CD14-positive monocyte (primary cell): ENCODE measurements around the gene DGKB. TPM values are rescaled to one million over a fixed set of nuclear protein-coding genes. Genes with fewer than 3 reads are reported as not detected.

Experiments
- DNase-seq, 3 donors: peaks; one replicate each; pipeline ENCODE4 v3.0.0-alpha.2; 2011 to 2022
- H2AFZ ChIP-seq: 2 replicates; pipeline ENCODE4 v1.6.0; 2012; ENCODE audit warnings: mild to moderate bottlenecking, low read depth, low read length, inconsistent platforms; ENCODE audit not compliant: insufficient read depth, poor library complexity, severe bottlenecking
- H3K27ac ChIP-seq, 2 donors: 1 replicate in 1 of 2; 2 replicates in 1 of 2; pipeline ENCODE4 v1.5.1; 2012 to 2013; ENCODE audit warnings: low read length in 2 of 2, control low read depth in 1 of 2, inconsistent platforms in 1 of 2, low read depth in 1 of 2, mild to moderate bottlenecking in 1 of 2
- H3K27me3 ChIP-seq, 2 donors: one replicate each; pipeline versions ENCODE4 v1.6.0 to v1.6.1; 2011 to 2013; ENCODE audit warnings: low read length in 2 of 2; ENCODE audit not compliant: control insufficient read depth in 2 of 2, insufficient read depth in 2 of 2
- H3K36me3 ChIP-seq, 2 donors: replicated peaks in 1 of 2; 1 replicate in 1 of 2; 2 replicates in 1 of 2; pipeline versions ENCODE4 v1.5.1 to v1.6.1; 2012 to 2013; ENCODE audit warnings: low read length in 2 of 2, control low read depth in 1 of 2, inconsistent platforms in 1 of 2, mild to moderate bottlenecking in 1 of 2; ENCODE audit not compliant: insufficient read depth in 2 of 2, control insufficient read depth in 1 of 2
- H3K4me1 ChIP-seq, 2 donors: 1 replicate in 1 of 2; 2 replicates in 1 of 2; pipeline versions ENCODE4 v1.5.1 to v1.6.1; 2012 to 2013; ENCODE audit warnings: low read length in 2 of 2, control low read depth in 1 of 2, inconsistent platforms in 1 of 2, mild to moderate bottlenecking in 1 of 2, moderate library complexity in 1 of 2; ENCODE audit not compliant: insufficient read depth in 2 of 2, control insufficient read depth in 1 of 2
- H3K4me2 ChIP-seq: replicated peaks from 2 replicates; pipeline ENCODE3; 2012; ENCODE audit warnings: low read length, moderate library complexity, mild to moderate bottlenecking; ENCODE audit not compliant: poor library complexity, severe bottlenecking; ENCODE audit errors: extremely low read depth
- H3K4me3 ChIP-seq, 3 experiments: fragments of 200-600 bp in 1 of 3; sonication (generic) in 1 of 3; replicated peaks in 1 of 3; 1 replicate in 2 of 3; 2 replicates in 1 of 3; pipeline ENCODE4 v1.5.1; 2011 to 2013; ENCODE audit warnings: low read length in 3 of 3, mild to moderate bottlenecking in 3 of 3, control low read depth in 2 of 3, low read depth in 2 of 3, inconsistent platforms in 1 of 3, moderate library complexity in 1 of 3
- H3K79me2 ChIP-seq: 2 replicates; pipeline ENCODE4 v1.6.0; 2012; ENCODE audit warnings: mild to moderate bottlenecking, control low read depth, inconsistent platforms, low read length, moderate library complexity; ENCODE audit not compliant: insufficient read depth
- H3K9ac ChIP-seq: 2 replicates; pipeline ENCODE4 v1.6.0; 2017; ENCODE audit warnings: low read length, mild to moderate bottlenecking; ENCODE audit not compliant: insufficient read depth, poor library complexity, severe bottlenecking
- H3K9me3 ChIP-seq, 2 donors: replicated peaks in 1 of 2; 1 replicate in 1 of 2; 2 replicates in 1 of 2; pipeline versions ENCODE4 v1.5.1 to v1.6.1; 2012 to 2013; ENCODE audit warnings: low read length in 2 of 2, control low read depth in 1 of 2; ENCODE audit not compliant: control insufficient read depth in 1 of 2, insufficient read depth in 1 of 2
- H4K20me1 ChIP-seq: 2 replicates; pipeline ENCODE4 v1.6.0; 2012; ENCODE audit warnings: mild to moderate bottlenecking, low read length, control low read depth, moderate library complexity; ENCODE audit not compliant: insufficient read depth
- H3K27ac Mint-ChIP-seq, 7 donors: one replicate each; pipeline ENCODE4 v1.8.0; 2020; ENCODE audit warnings: mild to moderate bottlenecking in 7 of 7, mixed read lengths in 7 of 7, moderate library complexity in 6 of 7, inconsistent platforms in 2 of 7
- H3K27me3 Mint-ChIP-seq, 3 donors: one replicate each; pipeline ENCODE4 v1.8.0; 2021 to 2022; ENCODE audit warnings: low read depth in 3 of 3, mild to moderate bottlenecking in 3 of 3, mixed read lengths in 3 of 3, moderate library complexity in 3 of 3, inconsistent platforms in 1 of 3
- H3K36me3 Mint-ChIP-seq, 2 donors: one replicate each; pipeline ENCODE4 v1.8.0; 2020; ENCODE audit warnings: mixed read lengths in 2 of 2, inconsistent platforms in 1 of 2, mild to moderate bottlenecking in 1 of 2
- H3K4me1 Mint-ChIP-seq: one replicate; pipeline ENCODE4 v1.8.0; 2020; ENCODE audit warnings: mild to moderate bottlenecking, mixed read lengths
- H3K4me3 Mint-ChIP-seq, 2 donors: one replicate each; pipeline ENCODE4 v1.8.0; 2020; ENCODE audit warnings: mild to moderate bottlenecking in 2 of 2, mixed read lengths in 2 of 2, moderate library complexity in 1 of 2
- H3K9me3 Mint-ChIP-seq, 7 donors: one replicate each; pipeline ENCODE4 v1.8.0; 2020 to 2022; ENCODE audit warnings: mixed read lengths in 7 of 7, mild to moderate bottlenecking in 6 of 7, moderate library complexity in 6 of 7, inconsistent platforms in 2 of 7
- CTCF ChIP-seq: fragments of 200-600 bp; IDR thresholded peaks from one replicate; pipeline ENCODE4 v1.8.0; 2022; ENCODE audit warnings: antibody characterized with exemption, mild to moderate bottlenecking
- WGBS: methylation state at CpG from one replicate; pipeline ENCODE4 v1.1.5; 2013; ENCODE audit warnings: missing lambda C conversion rate; ENCODE audit not compliant: insufficient coverage; 5-methylcytosine and 5-hydroxymethylcytosine counted together
- intact Hi-C, 2 donors: fragments of 100-400 bp; cut with micrococcal nuclease; formaldehyde crosslinking; loops; one replicate each; pipeline versions ENCODE4 v1.15.0 to v1.15.1; 2023
- polyA plus RNA-seq, 3 donors: library from polyadenylated mRNA; depleted of rRNA in 1 of 3; unstranded in 2 of 3; stranded (reverse) in 1 of 3; fragments of 300-500 nt in 2 of 3; fragments of >200 nt in 1 of 3; fragmentation: Illumina TruSeq in 2 of 3; gene quantifications; 1 replicate in 2 of 3; 2 replicates in 1 of 3; pipeline ENCODE4 v1.2.3, GENCODE V29; 2012 to 2021

The DGKB gene
- polyA plus RNA-seq, 3 donors, result not detected

DNA sequence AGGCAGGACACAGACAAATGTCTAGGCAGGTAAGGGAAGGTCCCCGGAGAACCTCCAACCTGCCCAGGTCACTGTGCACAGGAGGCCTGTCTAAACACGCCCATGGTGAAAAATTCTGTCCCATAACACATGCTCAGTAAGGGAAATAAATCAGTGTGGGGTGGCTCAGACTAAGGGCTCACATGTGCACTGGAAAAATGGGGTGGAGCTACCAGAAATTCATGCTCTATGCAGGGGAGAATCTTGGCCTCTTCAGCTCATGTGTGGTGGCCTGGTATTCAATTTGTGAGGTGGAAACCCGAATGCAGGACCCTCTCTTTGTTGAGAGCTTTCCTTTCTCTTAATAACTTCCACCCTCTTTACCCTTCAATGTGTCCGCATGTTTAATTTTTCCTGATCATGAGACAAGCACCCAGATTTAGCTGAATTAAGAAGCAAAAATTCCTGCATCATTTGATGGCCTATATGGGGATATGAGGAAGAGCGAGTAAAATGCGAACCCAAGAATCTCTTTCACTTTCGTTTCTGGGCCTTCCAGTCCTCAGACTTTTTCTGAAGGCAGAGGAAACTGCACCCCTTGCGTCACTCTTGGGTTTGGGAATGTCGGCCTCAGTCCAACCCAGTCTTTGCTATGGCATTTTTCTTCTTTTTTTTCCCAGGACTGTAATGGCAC lies 163.2 kb downstream of the DGKB start:
- no peak for DNase-seq
- H3K36me3 Mint-ChIP-seq, result no peaks in the 10 kb centered on the region
- Histone ChIP-seq H3K36me3 (no peaks in the 10 kb centered on the region), H3K9ac (no peak overlapping the region), H3K79me2 (no peaks in the 10 kb centered on the region), H3K4me2 (no peak overlapping the region), H3K27me3 (no peaks in the 10 kb centered on the region), H3K4me3 (no peak overlapping the region), H2AFZ (no peak overlapping the region), H3K9me3 (peaks cover 22 to 36% of the 10 kb centered on the region in 2 donors), H3K4me1 (no peaks in the 10 kb centered on the region), H4K20me1 (no peaks in the 10 kb centered on the region), H3K27ac (no peak overlapping the region)
- no peaks in the 10 kb centered on the region for H3K27me3 Mint-ChIP-seq
- intact Hi-C loops, result no loop called here
- no peak for TF ChIP-seq CTCF
- H3K27ac Mint-ChIP-seq, result no peak overlapping the region
- 80% methylated on average over 5 of the region's 9 CpGs for WGBS
- no peaks in the 10 kb centered on the region for H3K4me1 Mint-ChIP-seq
- peaks cover 6 to 21% (median 17%) of the 10 kb centered on the region in 7 donors for H3K9me3 Mint-ChIP-seq
- no peak overlapping the region for H3K4me3 Mint-ChIP-seq

- no peak for TF ChIP-seq CTCF
- H3K27ac Mint-ChIP-seq, result no peak overlapping the region
- intact Hi-C loops, result no loop called here
- no peaks in the 10 kb centered on the region for H4K20me1 ChIP-seq
- no peak overlapping the region for H3K27ac ChIP-seq
- H3K4me2 ChIP-seq, result no peak overlapping the region
- H3K9me3 Mint-ChIP-seq, result peaks cover 6 to 24% (median 12%) of the 10 kb centered on the region in 7 donors
- H3K36me3 Mint-ChIP-seq, result no peaks in the 10 kb centered on the region
- H3K4me3 Mint-ChIP-seq, result no peak overlapping the region
- no peaks in the 10 kb centered on the region for H3K4me1 ChIP-seq
- no peak overlapping the region for H3K9ac ChIP-seq
- H3K27me3 ChIP-seq, result no peaks in the 10 kb centered on the region
- WGBS, result no CpG with 5 or more reads among the region's 1 CpG
- H3K36me3 ChIP-seq, result no peaks in the 10 kb centered on the region
- no peaks in the 10 kb centered on the region for H3K27me3 Mint-ChIP-seq
- peaks cover 25 to 31% of the 10 kb centered on the region in 2 donors for H3K9me3 ChIP-seq
- DNase-seq, result no peak
- no peaks in the 10 kb centered on the region for H3K4me1 Mint-ChIP-seq
- H3K79me2 ChIP-seq, result no peaks in the 10 kb centered on the region
- H2AFZ ChIP-seq, result no peak overlapping the region
- H3K4me3 ChIP-seq, result no peak overlapping the region
These were observed 164.5 kb downstream of the DGKB start for GRCh38 chr7:14738086-14738485.
